Panc1 (cell line): Measurements from ENCODE around the gene TIGAR.

ENCODE experiments used
- CTCF ChIP-seq: fragments of 450-650 bp; IDR thresholded peaks from 2 replicates; pipeline ENCODE4 v1.5.1; 2017; ENCODE audit warnings: mild to moderate bottlenecking
- POLR2AphosphoS5 ChIP-seq: IDR thresholded peaks from 2 replicates; pipeline ENCODE4 v1.6.1; 2012; ENCODE audit warnings: mild to moderate bottlenecking, low read depth, low read length, moderate library complexity
- SIN3A ChIP-seq: IDR thresholded peaks from 2 replicates; pipeline ENCODE4 v1.6.1; 2012; ENCODE audit warnings: low read depth, mild to moderate bottlenecking, low read length, moderate library complexity, borderline replicate concordance; ENCODE audit not compliant: insufficient read depth
- TF ChIP-seq, protein P1 (sequence below), 2 experiments: IDR thresholded peaks; 2 replicates each; pipeline ENCODE4 v1.6.1; 2011 to 2012; ENCODE audit warnings: low read depth in 2 of 2, control low read depth in 1 of 2, low read length in 1 of 2, mild to moderate bottlenecking in 1 of 2, moderate library complexity in 1 of 2; ENCODE audit not compliant: insufficient read depth in 1 of 2

DNA sequence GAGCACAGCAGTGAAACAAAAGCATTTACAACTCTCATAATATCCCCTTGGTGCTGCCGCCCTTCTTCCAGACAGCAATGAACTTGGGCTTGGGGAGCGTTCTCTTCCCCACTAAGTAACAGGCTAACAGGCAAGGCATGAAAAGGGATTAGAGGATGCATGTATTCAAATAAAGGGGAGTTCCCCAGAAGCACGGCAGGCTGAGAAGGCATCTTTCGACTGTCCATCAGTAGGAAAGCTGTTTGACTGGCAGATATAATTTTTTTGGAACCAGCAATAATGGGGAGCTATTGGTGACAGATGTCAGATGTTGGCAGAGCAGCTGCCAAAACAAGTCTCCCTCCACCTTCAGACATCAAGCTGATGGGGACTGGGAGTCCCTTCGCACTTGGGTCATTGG lies 9.2 kb upstream of the TIGAR start:
- TF ChIP-seq CTCF (no peak), POLR2AphosphoS5 (no peak), SIN3A (no peak)
- TF ChIP-seq, protein P1, sequence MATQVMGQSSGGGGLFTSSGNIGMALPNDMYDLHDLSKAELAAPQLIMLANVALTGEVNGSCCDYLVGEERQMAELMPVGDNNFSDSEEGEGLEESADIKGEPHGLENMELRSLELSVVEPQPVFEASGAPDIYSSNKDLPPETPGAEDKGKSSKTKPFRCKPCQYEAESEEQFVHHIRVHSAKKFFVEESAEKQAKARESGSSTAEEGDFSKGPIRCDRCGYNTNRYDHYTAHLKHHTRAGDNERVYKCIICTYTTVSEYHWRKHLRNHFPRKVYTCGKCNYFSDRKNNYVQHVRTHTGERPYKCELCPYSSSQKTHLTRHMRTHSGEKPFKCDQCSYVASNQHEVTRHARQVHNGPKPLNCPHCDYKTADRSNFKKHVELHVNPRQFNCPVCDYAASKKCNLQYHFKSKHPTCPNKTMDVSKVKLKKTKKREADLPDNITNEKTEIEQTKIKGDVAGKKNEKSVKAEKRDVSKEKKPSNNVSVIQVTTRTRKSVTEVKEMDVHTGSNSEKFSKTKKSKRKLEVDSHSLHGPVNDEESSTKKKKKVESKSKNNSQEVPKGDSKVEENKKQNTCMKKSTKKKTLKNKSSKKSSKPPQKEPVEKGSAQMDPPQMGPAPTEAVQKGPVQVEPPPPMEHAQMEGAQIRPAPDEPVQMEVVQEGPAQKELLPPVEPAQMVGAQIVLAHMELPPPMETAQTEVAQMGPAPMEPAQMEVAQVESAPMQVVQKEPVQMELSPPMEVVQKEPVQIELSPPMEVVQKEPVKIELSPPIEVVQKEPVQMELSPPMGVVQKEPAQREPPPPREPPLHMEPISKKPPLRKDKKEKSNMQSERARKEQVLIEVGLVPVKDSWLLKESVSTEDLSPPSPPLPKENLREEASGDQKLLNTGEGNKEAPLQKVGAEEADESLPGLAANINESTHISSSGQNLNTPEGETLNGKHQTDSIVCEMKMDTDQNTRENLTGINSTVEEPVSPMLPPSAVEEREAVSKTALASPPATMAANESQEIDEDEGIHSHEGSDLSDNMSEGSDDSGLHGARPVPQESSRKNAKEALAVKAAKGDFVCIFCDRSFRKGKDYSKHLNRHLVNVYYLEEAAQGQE (IDR thresholded peaks at IDR 0.05; ENCODE audit: insufficient read depth in 1 of 2, low read depth in 2 of 2, low read length in 1 of 2): no peak
